NB4 (cell line): ENCODE results near the gene DYRK4.

Experiments used
- CTCF ChIP-seq: IDR thresholded peaks from one replicate; pipeline ENCODE4 v1.5.1; 2012; ENCODE audit warnings: low read depth, low read length
- MAX ChIP-seq: IDR thresholded peaks from 2 replicates; pipeline ENCODE4 v1.6.1; 2011; ENCODE audit warnings: low read depth, low read length
- POLR2A ChIP-seq: IDR thresholded peaks from 2 replicates; pipeline ENCODE4 v1.6.1; 2011; ENCODE audit warnings: mild to moderate bottlenecking; ENCODE audit not compliant: insufficient read length; ENCODE audit errors: extremely low read depth

- no peak for TF ChIP-seq CTCF
- TF ChIP-seq MAX = no peak
- no peak for TF ChIP-seq POLR2A
Observed at GRCh38 chr12:4526923-4527546, 35.0 kb upstream of the DYRK4 start.
